Stimulated activated CD8-positive, alpha-beta memory T cell treated with anti-CD3 and anti-CD28 coated beads, Interleukin-2, amount 100 ng/mL, for 1 hour (primary cell): ENCODE results near the gene EPHB3.
"Not testable (repeated sequence)": the region's sequence is repeated elsewhere in the genome, so short reads cannot be mapped to it uniquely, and the experiment has no call there.

ENCODE experiments used
- DNase-seq, 2 donors: peaks; one replicate each; pipeline ENCODE4 v3.0.0-alpha.2; 2020; ENCODE audit warnings: low read depth in 2 of 2

Gene EPHB3

DNA sequence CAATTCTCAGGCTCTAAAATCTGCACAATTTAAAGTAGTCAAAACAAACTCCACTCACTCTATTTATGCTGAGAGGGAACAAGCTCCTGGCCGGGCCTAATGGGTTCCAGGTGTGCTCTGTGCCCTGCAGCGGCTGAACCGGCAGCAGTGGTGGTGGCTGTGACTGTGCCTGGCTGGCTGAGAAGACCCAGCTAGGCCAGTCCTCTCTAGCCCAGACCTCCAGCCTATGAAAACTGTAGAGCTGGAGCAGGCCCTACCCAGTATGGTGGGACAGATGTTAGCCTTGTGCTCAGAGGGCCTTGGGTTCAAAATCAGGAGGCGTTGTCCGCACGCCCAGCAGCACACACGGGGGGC, 37.0 kb downstream of the EPHB3 start:
- DNase-seq: no peak

- DNase-seq: no peak
Measured at GRCh38 chr3:184599143-184599542, 37.6 kb downstream of the EPHB3 start.

DNA sequence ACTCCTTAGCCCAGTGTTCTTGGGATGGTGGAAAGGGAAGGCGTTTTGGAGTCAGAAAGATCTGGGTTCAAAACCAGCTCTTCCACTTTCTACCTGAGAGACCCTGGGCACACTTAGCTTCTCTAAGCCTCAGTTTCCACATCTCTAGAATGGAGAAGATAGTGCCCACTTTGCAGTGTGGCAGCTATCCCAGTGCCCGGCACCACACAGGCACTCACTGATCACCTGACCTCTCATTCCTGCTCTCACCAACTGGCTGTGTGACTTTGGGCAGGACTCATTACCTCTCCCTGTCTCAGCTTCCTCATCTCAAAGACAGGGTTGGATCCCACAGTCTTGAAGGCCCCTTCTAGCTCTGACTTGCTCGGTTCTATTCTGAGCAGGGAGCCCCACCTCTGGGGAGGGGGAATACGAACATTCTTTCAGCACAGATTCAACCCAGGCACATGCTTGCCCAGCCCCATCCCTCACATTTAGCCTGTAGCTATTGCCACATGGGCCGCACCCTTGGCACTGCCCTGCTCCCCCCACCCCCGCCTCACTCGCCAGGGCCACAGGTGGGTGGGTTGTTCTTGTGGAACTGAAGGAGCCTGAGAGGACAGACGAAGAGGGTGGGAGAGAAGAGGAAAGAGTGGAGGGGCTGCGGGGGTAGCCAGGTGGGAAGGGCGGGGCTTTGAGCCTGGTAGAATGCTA, 39.2 kb downstream of the EPHB3 start:
- no peak for DNase-seq

- DNase-seq: no peak
Measured at GRCh38 chr3:184601576-184602371, 40.2 kb downstream of the EPHB3 start.

DNA sequence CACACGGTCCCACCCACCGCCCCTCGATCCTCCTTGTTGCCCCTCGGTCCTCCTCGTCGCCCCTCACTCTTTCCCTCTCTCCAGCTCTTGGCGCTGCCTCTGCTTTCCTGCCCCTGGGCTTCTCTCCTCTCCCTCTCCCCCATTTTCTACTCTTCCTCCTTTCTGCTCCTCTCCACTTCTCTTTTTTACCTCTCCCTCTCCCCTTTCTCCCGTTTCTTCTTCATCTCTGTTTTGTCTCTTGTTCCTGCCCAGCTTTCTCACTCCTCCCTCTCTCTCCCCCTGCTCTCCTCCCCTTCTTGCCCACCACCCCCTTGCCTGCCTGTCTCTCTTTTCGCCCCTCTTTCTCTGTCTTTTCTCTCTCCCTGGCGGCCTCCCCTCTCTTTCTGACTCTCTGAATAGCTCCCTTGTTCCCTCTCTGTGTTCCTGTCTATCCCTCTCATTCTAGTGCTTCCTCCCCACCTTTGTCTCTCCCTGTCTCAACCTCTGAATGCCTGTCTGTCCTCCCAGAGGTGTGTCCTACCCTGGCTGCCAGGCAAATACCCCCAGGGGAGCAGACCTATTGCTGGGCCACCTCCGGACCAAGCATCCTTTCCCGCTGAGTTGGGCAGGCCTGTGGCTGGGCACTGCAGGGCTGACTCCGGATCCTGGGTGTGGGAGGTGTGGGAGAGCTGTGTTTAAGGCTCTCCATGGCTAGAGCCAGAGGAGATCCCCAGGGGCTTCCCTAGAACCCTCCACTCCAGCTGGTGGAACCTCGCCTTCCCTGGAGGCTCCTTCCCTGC, 41.0 kb downstream of the EPHB3 start:
- DNase-seq: no peak

GRCh38 chr3:184603151-184604030, 41.8 kb downstream of the EPHB3 start:
- DNase-seq: no peak

DNA sequence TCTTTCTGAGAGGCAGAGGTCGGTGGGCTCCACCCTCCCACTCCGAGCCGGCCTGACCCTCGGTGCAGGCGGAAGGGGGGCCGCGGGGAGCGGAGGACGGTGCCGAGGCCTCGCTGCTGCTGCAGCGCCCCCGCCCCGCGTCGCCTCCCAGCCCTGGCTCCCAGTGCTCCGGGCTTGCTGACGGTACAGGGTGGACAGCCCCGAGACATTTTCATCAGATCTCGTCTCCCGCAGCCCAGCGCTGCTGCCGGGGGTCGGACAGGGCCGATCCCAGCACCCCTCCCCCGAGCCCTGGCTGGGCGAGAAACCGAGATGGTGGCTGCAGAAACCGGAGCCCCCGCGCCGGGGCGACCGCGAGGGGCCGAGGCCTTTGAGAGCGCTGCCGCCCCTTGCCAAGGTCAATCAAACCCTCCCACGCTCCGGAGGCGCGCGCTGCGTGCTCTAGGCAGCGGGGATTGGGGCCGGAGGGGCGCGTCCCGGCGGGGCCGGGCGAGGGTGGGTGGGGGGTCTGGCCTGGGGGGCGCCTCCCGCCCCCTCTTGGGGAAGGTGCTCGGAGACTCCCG, 42.5 kb downstream of the EPHB3 start:
- no peak for DNase-seq

DNA sequence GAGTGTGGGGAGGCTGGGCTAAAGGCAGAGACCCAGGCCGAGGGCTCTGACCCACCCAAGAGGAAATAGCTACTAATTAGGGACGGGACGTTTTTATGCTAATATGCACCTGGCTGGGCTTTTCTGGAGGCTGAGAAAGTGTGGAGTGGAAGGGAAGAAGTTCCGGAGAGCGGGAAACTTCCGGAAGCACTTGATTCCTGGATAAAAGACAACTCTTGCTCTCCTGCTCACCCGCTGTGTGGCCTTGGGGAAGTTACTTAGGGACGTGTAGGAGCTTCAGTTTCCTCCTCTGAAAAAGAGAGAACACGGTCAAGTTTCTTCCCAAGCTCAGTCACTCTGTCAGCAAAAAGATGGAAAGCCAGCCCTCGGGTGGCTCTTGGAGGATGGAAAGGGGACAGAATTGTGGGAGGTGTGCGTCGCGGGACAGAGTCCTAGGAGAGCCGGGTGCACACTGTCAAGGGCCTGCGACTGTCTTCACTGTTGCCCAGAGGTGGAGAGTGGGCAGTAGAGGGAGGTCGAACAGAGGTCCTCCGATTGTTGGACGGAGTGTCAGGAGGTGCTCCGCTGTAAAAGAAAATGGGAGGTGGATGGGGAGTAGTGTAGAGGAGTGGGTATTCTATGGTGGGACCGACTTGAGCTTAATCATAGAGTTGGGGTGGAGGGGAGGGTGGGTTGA, 43.2 kb downstream of the EPHB3 start:
- DNase-seq: no peak

GRCh38 chr3:184608209-184608608, 46.6 kb downstream of the EPHB3 start:
- no peak for DNase-seq

DNA sequence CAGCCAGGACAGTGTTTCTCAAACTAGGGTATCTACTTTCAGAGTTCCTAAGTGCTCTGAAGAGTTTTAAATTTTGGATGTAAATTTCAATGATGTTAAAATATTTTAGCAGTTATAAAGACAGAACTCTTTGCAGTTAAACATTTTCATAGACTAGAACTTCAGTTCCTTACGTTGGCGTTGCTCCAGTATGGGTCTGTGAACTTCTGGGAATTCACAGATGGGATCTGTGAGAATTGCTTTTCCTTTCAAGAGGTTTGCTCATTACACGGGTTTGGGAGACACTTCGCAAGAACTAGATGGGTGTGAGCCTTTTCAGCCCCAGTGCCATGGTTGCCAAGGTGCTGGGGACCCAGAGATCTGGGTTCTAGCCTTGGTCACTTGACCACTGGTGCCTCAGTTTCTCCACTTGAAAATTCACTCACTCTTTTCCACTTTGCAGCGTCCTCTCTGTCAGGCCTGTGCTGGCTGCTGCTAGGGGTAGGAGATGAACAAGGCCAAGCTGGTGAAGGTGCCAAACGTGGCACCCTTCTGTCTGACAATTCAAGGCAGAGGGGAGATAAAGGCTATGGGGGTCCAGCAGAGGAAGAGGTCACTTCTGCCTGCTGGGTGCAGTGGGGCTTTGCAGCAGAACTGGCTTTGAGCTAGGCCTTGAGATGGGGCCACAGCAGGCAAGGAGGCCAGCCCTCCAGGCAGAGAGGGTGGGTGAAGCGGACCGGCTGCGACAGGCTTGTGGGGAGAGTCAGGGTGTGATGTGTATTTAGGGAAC, 48.1 kb downstream of the EPHB3 start:
- DNase-seq: no peak

- no peak for DNase-seq
Measured at GRCh38 chr3:184610245-184610871, 48.8 kb downstream of the EPHB3 start.

DNA sequence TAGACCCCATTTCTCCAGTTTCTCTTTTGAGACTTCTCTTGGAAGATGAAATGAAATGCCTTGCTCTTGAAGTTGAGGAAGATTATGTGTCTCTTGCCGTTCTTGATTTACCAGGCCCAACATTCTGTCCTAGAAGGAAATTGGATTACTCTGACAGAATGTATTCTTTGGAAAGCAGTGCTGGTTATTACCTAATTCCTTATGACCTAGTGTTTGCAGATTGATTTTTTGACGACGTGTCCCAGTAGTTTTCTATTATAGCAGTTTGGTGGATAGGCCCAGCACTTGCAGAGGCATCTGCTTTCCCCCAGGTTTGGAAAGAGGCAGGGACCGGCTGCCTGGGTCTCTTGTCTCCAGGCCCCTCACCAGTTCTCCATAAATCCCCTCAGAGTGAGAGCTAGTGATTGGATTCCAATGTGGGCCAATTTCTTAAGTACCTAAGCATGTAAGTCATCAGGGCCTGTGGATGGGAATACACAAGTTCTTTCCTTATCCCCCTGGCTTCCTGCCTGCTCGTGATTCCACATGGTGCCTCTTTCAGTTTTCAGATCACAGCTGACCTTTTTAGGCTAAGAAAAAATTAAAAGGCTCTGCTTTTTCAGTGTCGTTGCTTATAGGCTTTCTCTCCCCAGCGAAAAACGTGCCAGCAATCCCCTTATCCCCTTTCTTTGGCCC, 50.2 kb downstream of the EPHB3 start:
- DNase-seq: no peak

DNA sequence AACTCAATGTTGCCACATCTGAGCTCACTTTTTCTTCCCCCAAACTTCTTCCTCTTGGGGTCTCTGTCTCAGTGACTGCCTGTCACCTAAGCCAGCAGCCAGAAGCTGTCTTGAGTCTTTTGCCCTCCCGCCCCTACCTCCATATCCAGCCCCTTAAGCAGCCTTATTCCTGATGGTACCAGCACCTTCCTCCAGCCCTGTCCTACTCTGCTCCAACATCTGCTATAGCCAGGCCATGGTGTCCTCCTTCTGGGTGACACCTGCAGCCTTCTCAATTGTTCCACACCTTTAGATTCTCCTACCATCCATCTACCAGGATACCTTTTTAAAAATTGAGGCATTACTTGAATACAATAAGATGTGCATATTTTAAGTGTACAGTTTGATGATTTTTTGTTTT, 53.8 kb downstream of the EPHB3 start:
- DNase-seq: no peak

GRCh38 chr3:184616436-184616835, 54.9 kb downstream of the EPHB3 start:
- DNase-seq: no peak

DNA sequence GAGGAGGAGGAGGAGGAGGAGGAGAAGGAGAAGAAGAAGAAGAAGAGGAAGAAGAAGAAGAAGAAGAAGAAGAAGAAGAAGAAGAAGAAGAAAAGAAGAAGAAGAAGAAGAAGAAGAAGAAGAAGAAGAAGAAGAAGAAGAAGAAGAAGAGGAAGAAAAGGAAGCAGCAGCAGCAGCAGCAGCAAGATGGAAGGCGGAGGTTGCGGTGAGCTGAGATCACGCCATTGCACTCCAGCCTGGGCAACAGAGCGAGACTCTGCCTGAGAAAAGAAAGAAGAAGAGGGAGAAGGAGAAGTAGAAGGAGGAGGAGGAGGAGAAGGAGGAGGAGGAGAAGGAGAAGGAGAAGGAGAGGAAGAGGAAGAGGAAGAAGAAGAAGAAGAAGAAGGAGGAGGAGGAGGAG, 55.7 kb downstream of the EPHB3 start:
- not testable (repeated sequence) for DNase-seq

- no peak for DNase-seq
Measured at GRCh38 chr3:184618811-184619210, 57.2 kb downstream of the EPHB3 start.

GRCh38 chr3:184619369-184619768, 57.8 kb downstream of the EPHB3 start:
- no peak for DNase-seq

DNA sequence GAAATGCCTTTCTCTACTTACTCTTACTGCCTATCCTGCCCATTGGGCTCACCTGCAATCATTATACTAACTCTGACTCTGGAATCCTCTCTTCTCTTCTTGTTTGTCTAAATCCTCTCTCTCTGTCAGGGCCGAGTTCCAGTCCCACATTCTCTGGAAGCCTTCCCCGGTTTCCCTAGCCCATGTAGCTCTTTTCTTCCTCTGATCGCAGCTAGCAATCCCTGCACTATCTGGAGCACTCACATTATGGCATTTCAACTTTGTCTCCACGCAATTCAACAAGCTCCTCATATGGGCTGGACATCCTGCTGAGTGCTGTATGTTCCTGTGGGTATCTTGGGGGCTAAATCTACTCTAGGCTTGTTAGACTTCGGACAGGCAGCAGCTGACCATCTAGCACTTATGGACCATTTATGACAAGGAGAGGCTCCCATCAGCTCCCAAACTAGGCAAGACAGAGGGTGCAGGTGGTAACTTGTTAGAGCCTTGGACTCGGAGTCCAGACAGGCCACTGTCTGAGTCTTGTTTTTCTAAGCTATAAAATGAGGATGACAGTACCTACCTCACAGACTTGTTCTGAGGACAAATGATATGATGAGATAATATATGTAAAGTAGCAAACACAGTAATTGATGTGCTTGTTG, 58.3 kb downstream of the EPHB3 start:
- DNase-seq: no peak
